Stimulated activated CD4-positive, alpha-beta T cell treated with anti-CD3 and anti-CD28 coated beads, Interleukin-1b, Interleukin-23, amount 100 ng/mL, for 24 hours (primary cell): ENCODE results near the gene CAMTA1.
"Not testable (repeated sequence)": the region's sequence is repeated elsewhere in the genome, so short reads cannot be mapped to it uniquely, and the experiment has no call there.

Source experiments
- DNase-seq, 4 experiments: peaks; one replicate each; pipeline ENCODE4 v3.0.0-alpha.2; 2020; ENCODE audit warnings: low read depth in 4 of 4, low spot score in 1 of 4

Gene CAMTA1

DNA sequence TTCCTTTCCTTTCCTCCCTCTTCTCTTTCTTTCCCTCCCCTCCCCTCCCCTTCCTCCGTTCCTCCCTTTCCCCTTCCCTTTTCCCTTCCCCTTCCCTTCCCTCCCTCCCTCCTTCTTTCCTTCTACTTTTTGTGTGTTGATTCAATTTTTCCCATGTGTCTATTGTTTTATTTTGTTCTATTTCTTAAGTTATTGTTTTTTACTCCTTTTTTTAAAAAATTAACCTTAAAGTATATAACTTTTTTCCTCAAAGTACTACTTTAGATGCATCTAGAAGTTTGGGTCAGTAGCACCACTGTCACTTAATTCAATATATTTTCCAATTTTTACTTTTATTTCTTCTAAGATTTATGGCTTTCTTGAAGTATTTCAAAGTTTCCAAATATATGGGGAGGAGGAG is 537.7 kb downstream of the CAMTA1 start:
- DNase-seq: no peak

DNA sequence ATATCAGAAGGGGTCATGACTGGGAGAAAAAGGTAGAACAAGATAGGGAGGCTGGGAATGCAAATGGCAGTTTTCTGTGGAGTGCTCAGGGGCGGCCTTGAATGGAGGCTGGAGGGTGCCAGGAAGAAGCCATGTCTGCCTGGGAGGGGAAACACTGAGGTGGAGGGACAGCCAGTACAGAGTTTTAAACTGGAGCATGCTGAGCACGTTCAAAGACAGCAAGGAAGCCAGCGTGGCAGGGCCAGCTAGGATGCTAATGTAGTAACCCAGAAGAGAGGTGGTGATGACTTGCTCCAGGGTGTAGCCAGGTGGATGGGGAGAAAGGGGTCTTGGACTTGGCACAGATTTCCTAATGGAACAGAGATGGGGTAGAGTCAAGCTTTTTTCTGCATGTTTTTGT is 540.0 kb downstream of the CAMTA1 start:
- no peak for DNase-seq

GRCh38 chr1:7326366-7326765 is 541.1 kb downstream of the CAMTA1 start:
- no peak for DNase-seq

- no peak for DNase-seq
Measured at GRCh38 chr1:7327849-7328248, 542.6 kb downstream of the CAMTA1 start.

DNA sequence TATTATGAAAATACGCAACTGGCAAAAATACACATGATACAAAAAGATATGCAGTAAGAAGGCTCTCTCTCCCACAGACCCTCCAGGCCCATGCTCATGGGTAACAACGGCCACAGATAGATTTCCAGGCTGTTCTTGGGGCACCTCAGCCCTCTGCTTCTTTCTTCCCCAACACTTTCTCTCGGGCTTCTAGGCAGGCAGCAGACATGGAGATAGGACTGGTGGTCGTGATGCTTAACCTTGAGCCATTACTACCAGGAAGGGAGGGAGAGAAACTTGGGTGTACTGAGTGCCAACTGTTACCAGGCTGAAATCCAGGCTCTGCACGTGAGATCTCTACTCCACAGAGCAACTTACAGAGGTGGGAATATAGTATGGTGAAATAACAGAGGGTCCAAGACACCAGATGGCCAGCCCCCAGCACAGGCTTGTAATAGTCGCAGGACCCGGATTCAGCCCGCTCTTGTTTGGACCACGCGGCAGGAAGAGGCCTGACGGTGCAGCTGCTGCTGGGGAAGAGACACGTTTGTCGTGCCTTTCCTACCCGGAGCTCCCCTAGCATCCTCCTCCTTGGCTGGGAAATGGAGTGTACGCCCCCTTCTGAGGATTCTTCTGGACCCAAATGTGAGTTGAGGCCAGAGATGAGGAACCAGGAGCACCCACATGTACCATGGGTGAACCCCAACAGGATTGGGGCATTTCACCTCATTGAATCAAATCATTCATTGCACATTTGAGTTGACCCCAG is 544.8 kb downstream of the CAMTA1 start:
- DNase-seq: no peak

DNA sequence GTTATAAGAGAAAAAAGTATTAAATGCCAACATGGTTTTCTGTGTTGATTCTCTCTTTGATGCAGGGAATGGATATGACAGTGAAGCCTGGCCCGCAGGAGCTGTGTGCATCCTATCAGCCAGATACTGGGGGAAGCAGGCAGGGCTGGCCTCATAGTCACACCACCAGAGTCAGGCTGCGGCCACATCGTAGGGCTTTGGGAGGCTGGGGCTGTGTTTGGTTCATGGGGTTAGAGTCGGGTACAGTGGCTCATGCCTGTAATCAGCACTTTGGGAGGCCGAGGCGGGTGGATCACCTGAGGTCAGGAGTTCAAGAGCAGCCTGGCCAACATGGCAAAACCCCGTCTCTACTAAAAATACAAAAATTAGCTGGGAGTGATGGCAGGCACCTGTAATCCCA is 545.5 kb downstream of the CAMTA1 start:
- not testable (repeated sequence) for DNase-seq

DNA sequence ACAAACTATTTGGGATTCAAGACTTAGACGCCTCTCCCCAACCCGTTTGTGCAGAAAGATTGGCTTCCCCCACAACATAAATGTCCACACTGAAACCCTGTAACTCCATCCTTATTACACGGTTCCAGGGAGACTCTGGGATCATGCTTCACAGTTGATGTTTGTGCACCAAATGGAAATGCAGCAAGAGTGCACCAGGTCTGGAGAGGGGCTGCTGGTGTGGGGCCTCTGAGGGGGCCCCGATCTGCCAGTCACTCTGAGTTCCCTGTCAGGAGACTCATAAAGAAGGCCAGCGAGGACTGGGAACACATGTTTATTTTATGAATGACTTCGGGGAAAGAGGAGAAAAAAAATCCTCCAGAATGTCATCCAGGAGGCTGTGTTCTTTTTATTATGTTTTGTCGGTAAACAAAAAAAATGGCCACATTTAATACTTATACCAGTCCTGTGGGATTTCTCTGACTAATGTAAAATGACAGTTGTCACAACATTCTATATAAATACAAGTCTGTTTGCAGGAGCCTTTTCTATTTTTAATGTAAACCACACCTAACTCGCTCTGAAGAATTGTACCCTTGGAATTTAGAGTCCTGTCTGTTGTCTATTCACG is 546.8 kb downstream of the CAMTA1 start:
- no peak for DNase-seq

- DNase-seq: no peak
Measured at GRCh38 chr1:7333094-7333493, 547.8 kb downstream of the CAMTA1 start.

GRCh38 chr1:7333620-7334019 is 548.4 kb downstream of the CAMTA1 start:
- no peak for DNase-seq

- DNase-seq: no peak
Measured at GRCh38 chr1:7334475-7335035, 549.3 kb downstream of the CAMTA1 start.

GRCh38 chr1:7335224-7335879 is 550.1 kb downstream of the CAMTA1 start:
- DNase-seq: no peak

DNA sequence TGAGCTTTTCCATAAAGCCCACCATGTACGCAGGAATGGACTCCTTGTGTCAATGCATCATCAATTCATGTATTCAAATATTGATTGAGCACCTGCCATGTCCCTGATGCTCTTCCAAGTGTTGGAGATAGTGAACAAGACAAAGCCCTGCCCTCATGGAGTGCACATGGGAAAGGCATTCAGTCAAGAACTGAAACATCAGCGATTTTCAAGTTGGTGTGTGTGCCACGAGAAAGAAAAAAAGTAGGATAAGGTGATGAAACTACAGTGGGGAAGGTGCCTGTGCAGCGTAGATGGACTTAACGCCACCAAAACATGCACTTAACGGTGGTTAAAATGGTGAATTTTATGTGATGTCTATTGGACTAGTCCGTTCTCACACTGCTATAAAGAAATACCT is 553.2 kb downstream of the CAMTA1 start:
- DNase-seq: no peak

DNA sequence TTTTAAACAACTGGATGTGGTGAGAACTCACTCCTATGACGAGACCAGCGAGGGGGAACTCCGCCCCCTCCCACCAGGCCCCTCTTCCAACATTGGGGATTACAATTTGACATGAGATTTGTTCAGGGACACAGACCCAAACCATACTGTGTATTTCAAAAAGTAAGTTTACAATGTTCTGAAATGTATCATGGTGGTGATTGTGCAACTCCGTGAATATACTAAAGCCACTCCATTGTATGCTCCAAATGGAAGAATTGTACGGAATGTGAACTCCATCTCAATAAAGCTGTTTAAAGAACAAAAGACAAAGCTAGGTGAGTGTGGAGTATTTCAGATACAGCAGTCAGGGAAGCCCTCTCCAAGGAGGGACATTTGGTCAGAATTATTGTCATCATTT is 553.8 kb downstream of the CAMTA1 start:
- DNase-seq: no peak

- DNase-seq: no peak
Measured at GRCh38 chr1:7339953-7340352, 554.7 kb downstream of the CAMTA1 start.

- DNase-seq: no peak
Measured at GRCh38 chr1:7341145-7341905, 556.1 kb downstream of the CAMTA1 start.

GRCh38 chr1:7343882-7344281 is 558.6 kb downstream of the CAMTA1 start:
- no peak for DNase-seq

DNA sequence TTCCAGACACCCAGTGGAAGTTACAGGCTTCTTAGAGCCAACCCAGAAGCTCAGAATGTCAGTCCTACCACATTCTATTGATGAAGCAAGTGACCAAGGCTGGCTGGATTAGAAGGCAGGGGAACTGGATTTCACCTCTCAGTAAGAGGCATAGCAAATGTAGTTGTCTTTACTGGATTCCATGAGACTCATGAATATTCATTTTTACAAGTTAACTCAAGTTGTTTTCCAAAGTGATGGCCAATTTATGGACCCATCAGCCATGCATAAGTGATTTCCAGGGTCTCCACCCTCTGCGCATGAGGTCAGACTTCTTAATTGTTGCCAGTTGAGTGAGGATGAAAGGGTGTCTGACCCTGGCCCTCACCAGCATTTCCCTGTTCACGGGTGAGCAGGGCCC is 559.0 kb downstream of the CAMTA1 start:
- DNase-seq: no peak

DNA sequence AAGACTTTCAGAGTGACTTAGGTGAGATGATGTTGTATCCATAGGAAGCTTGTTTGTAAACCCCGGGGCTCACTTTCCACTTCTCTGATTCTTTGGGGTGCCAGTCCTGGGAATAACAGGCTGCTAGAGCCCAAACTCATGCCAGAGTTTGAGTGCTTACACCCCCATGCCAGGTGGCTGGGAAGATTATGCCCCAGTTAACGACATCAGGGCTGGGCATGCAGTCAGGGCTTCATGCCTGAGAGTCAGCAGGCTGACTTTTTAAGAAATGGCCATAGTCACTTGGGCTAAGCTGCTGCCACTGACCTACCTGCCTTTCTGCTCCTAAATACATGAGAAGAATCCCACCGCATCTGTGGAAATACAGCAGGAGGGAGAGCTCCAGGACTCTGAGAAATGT is 560.3 kb downstream of the CAMTA1 start:
- no peak for DNase-seq

DNA sequence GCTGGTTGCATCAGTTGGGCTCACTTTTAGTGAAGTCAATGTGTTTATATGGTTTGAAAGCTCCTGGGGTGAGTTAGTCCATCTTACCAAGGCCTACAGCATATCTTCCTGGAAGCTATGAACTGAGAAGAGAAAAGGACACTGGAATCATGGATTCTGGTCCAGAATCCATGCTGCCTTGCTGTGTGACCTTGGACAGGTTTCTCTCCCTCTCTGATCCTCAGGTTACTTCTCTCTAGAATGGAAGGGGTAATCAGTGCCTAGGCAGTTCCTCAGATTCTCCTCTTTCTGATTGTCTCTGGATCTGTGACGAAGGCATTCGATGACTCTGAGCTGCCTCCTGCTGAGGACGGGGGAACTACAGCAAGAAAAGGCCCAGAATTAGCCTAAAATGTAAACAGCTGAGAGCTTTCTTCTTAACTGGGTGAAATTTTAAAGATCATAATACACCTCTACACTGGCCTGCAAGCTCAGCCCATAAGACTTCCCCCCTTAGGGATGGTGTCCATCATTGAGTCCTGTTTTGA is 560.9 kb downstream of the CAMTA1 start:
- no peak for DNase-seq

GRCh38 chr1:7346600-7347570 is 561.6 kb downstream of the CAMTA1 start:
- DNase-seq: no peak
